ENCODE data around the gene DAND5. TPM values are rescaled to one million over a fixed set of nuclear protein-coding genes. Genes with fewer than 3 reads are reported as not detected.

DAND5 gene
- total RNA-seq = not detected in 2 replicates

GRCh38 chr19:12969292-12969988, at the start of gene DAND5:
DAND5 (plus strand) TSS chr19:12969576; CDS start chr19:12969661, 85 bp downstream.

GRCh38 chr19:12933287-12934072, 35.9 kb upstream of the DAND5 start, which contains the start of gene FARSA:
FARSA (minus strand) TSS chr19:12933711; CDS start chr19:12933696, 15 bp downstream.

GRCh38 chr19:12937927-12938778, 31.2 kb upstream of the DAND5 start, which contains the start of gene CALR:
CALR (plus strand) TSS chr19:12938609; CDS start chr19:12938680, 71 bp downstream.

GRCh38 chr19:12945479-12946091, 23.8 kb upstream of the DAND5 start, which contains the start of gene RAD23A:
RAD23A (plus strand) TSS chr19:12945862; CDS start chr19:12945949, 87 bp downstream.

GRCh38 chr19:12956446-12957388, 12.7 kb upstream of the DAND5 start, which contains the start of gene GADD45GIP1:
GADD45GIP1 (minus strand) TSS chr19:12957223; CDS start chr19:12957212, 11 bp downstream.

GRCh38 chr19:12994701-12995595, 25.6 kb downstream of the DAND5 start, which contains the start of gene NFIX:
NFIX (plus strand) TSS chr19:12995475; CDS start chr19:12995838, 363 bp downstream.

Other genes with a start within 250 kb of the DAND5 start
- gene TNPO2, start 245.6 kb upstream of the DAND5 start, total RNA-seq = 27.0 and 27.1 TPM in 2 replicates
- 121 and 222 TPM in 2 replicates for gene TRIR, start 234.9 kb upstream of the DAND5 start, total RNA-seq
- gene GET3, start 232.1 kb upstream of the DAND5 start, total RNA-seq = 79.8 and 154 TPM in 2 replicates
- not detected in 2 replicates for gene BEST2, start 217.8 kb upstream of the DAND5 start, total RNA-seq
- gene HOOK2, start 194.0 kb upstream of the DAND5 start, total RNA-seq = 11.1 and 18.3 TPM in 2 replicates
- gene JUNB, start 178.1 kb upstream of the DAND5 start, total RNA-seq = 78.2 and 101 TPM in 2 replicates
- gene PRDX2, start 167.8 kb upstream of the DAND5 start, total RNA-seq = 184 and 196 TPM in 2 replicates
- not detected in 2 replicates for gene THSD8, start 167.5 kb upstream of the DAND5 start, total RNA-seq
- 10.1 and 78.6 TPM in 2 replicates for gene RNASEH2A, start 163.0 kb upstream of the DAND5 start, total RNA-seq
- gene RTBDN, start 135.0 kb upstream of the DAND5 start, total RNA-seq = not detected in 2 replicates
- 3.4 TPM in 1 of 2 replicates, not detected in the other for gene MAST1, start 131.1 kb upstream of the DAND5 start, total RNA-seq
- 7.9 and 28.8 TPM in 2 replicates for gene DNASE2, start 88.1 kb upstream of the DAND5 start, total RNA-seq
- gene KLF1, start 82.4 kb upstream of the DAND5 start, total RNA-seq = not detected in 2 replicates
- gene GCDH, start 78.4 kb upstream of the DAND5 start, total RNA-seq = 30.4 and 48.3 TPM in 2 replicates
- gene SYCE2, start 50.3 kb upstream of the DAND5 start, total RNA-seq = 0.19 and 0.28 TPM in 2 replicates
- gene FARSA, start 35.9 kb upstream of the DAND5 start, total RNA-seq = 55.8 and 94.5 TPM in 2 replicates
- 1,835 and 1,876 TPM in 2 replicates for gene CALR, start 31.0 kb upstream of the DAND5 start, total RNA-seq
- 42.6 and 75.7 TPM in 2 replicates for gene RAD23A, start 23.7 kb upstream of the DAND5 start, total RNA-seq
- 13.5 and 41.2 TPM in 2 replicates for gene GADD45GIP1, start 12.4 kb upstream of the DAND5 start, total RNA-seq
- 22.4 and 34.1 TPM in 2 replicates for gene NFIX, start 25.9 kb downstream of the DAND5 start, total RNA-seq
- gene LYL1, start 133.3 kb downstream of the DAND5 start, total RNA-seq = 2.5 and 3.3 TPM in 2 replicates
- gene TRMT1, start 147.2 kb downstream of the DAND5 start, total RNA-seq = 41.4 and 43.1 TPM in 2 replicates
- 28.5 and 69.6 TPM in 2 replicates for gene NACC1, start 148.7 kb downstream of the DAND5 start, total RNA-seq
- 54.4 and 67.7 TPM in 2 replicates for gene STX10, start 180.8 kb downstream of the DAND5 start, total RNA-seq
- 12.1 and 73.0 TPM in 2 replicates for gene IER2, start 180.8 kb downstream of the DAND5 start, total RNA-seq

Measured in regular cardiac myocyte (primary cell).